Choroid plexus epithelial cell (primary cell): ENCODE results near the gene NUFIP2.

Source experiments
- DNase-seq: peaks from one replicate; pipeline ENCODE4 v3.0.0-alpha.2; 2010; ENCODE audit warnings: low read depth
- H3K4me3 ChIP-seq: 2 replicates; pipeline ENCODE4 v1.5.1; 2011; ENCODE audit warnings: low read depth, mild to moderate bottlenecking, control low read depth, low read length, moderate library complexity
- TF ChIP-seq, protein P1 (sequence below): conservative IDR thresholded peaks from 2 replicates; pipeline ENCODE4 v1.5.1; 2011; ENCODE audit warnings: low read depth, mild to moderate bottlenecking, control low read depth, inconsistent platforms, low read length, moderate library complexity

The NUFIP2 gene

DNA sequence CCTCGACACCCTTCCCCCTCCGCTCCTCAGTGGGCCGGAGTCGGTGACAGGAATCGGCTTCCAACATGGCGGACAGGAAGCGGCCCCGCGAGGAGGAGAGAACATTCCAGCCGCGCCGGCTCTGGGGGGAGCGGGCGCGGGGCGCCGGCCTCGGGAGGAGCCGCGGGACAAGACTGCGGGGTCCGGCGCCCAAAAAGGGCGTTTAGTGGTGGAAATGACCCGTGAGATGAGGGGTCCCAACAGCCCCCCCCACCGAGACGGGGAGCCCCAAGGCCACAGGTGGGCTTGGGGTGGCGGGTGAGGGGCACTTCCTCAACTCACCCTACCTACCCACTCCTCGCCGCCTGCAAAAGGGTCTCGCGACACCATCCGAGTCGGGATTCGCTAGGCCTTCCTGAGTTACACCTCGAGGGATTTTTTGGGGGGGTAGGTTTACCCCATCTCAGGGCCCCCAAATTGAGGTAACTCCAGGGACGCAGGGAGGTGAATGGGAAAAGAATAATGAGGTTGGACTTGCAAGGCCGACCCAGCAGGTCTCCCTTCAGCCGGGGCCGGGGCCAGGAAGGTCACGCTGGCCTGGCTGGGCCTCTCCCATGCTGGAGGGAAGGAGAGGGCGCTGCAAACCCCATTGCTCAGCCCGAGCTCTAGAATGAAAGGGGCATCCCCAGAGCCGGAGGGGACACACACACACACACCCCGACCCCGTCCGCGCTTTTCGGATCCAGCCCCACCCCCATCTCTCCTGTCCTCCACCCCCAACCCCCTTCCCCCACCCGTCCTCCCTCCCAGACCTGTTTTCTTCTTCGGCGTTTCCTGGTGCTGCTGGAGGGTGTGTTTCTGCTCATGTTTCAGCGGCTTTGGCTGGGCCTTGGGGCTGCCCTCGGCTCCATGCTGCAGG, 707 bp downstream of the NUFIP2 start:
- peak; percentile 63 for DNase-seq

DNA sequence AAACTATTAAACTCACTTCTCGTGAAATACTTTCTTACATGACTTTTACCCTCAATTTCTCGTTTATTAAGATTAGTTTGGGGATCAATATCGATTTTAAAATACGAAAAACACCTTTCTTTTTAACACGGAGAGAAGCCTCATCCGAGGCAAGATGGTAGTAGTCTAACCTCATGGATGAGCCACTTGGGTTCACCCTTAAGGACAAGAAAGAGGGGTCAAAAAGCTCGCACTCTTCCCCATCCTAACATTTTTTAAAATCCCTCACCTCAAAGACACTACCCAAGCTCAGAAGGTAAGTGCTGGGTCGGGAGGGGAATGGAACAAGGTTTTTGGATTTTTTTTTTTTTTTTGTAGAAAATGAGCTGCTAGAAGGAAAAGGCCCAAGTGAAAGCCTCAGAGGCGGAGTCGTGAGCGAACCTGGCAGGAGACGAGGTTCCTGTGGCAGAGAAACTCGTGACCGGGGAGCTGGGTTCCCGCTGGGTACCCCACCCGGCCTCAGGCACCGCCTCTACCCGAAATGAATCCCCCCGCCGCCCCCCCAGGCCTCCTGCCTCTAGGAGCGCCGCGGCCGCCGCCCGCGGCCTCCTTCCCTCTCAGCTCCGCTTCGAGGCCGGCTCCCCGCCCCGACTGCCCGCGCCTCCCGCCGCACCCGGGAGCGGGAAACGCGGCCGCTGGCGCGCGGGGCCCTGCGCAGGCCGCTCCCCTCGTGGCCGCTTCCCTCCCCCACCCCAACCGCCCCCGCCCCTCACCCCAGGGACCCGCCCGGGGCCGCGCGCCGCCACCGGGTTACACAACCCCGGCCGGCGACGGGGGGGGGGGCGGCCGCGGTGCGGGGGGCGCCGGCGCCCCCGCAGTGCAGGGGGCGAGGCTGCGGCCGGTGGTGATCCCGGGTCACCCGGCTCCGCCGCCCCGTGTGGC, 1.6 kb downstream of the NUFIP2 start:
- DNase-seq, result peak; percentile 72
- TF ChIP-seq, protein P1, sequence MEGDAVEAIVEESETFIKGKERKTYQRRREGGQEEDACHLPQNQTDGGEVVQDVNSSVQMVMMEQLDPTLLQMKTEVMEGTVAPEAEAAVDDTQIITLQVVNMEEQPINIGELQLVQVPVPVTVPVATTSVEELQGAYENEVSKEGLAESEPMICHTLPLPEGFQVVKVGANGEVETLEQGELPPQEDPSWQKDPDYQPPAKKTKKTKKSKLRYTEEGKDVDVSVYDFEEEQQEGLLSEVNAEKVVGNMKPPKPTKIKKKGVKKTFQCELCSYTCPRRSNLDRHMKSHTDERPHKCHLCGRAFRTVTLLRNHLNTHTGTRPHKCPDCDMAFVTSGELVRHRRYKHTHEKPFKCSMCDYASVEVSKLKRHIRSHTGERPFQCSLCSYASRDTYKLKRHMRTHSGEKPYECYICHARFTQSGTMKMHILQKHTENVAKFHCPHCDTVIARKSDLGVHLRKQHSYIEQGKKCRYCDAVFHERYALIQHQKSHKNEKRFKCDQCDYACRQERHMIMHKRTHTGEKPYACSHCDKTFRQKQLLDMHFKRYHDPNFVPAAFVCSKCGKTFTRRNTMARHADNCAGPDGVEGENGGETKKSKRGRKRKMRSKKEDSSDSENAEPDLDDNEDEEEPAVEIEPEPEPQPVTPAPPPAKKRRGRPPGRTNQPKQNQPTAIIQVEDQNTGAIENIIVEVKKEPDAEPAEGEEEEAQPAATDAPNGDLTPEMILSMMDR, result no peak
- peak overlapping the region; percentile 96 for H3K4me3 ChIP-seq

More for the DNA sequence above, 707 bp downstream of the NUFIP2 start:
- TF ChIP-seq, protein P1, result no peak
- H3K4me3 ChIP-seq, result peak overlapping the region; percentile 96

DNA sequence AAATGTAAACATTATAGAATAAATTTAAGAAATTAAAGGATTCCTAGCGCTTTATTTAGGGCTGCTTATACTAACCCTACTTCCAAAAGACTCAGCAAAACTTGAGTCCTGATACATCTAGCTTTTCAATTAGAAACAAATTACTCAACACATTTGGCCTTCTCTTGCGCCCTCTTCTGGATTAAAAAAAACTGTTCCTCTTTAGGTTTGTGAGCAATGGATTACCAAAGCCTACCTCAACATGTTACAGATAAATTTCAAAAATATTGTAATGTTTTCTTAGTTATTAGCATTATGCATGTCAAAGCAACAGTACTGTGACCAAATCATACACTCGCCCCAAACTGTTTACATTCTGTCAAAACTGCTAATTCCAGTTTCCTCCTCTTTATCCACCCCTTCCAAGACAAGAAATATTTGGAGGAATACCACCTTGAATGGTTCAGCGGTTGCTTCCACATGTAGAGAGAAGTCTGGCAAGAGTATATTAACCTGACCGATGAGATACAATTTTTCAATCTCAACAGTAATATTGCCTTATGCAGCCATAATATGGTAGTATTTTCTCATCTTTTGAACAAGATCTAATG, 2.7 kb downstream of the NUFIP2 start:
- peak overlapping the region; percentile 96 for H3K4me3 ChIP-seq
- DNase-seq, result peak; percentile 83
- TF ChIP-seq, protein P1, result peak; percentile 62

GRCh38 chr17:29289852-29290251, 4.1 kb downstream of the NUFIP2 start:
- no peak overlapping the region for H3K4me3 ChIP-seq

GRCh38 chr17:29283961-29284360, 10.0 kb downstream of the NUFIP2 start:
- H3K4me3 ChIP-seq, result no peak overlapping the region
- DNase-seq, result no peak
- TF ChIP-seq, protein P1, result no peak

More at GRCh38 chr17:29289852-29290251, 4.1 kb downstream of the NUFIP2 start:
- no peak for DNase-seq
- TF ChIP-seq, protein P1, result no peak

DNA sequence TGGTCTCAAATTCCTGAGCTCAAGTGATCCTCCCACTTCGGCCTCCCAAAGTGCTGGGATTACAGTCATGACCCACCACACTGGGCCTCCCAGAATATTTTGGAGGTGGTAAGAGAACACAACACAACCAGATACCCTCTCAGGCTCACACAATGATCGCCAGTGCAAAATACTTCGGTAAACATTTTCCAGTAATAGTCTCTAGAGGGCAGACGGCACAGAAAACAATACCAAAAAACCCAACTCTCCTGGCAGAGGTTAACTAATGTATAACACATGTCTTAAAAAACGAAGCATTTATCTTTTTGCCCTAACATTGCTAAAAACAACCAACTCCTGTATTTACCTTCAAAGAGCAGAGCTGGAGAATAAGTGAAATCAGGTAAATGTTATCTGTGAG, 10.5 kb downstream of the NUFIP2 start:
- no peak overlapping the region for H3K4me3 ChIP-seq
- no peak for DNase-seq
- TF ChIP-seq, protein P1, result peak; percentile 38
